NCI-H2227 (cell line): ENCODE results near the gene LRCH1.

Experiments used
- DNase-seq: peaks from one replicate; lab custom pipeline; 2025; ENCODE audit not compliant: unreplicated experiment; lab: John Stamatoyannopoulos, UW

LRCH1 gene

DNA sequence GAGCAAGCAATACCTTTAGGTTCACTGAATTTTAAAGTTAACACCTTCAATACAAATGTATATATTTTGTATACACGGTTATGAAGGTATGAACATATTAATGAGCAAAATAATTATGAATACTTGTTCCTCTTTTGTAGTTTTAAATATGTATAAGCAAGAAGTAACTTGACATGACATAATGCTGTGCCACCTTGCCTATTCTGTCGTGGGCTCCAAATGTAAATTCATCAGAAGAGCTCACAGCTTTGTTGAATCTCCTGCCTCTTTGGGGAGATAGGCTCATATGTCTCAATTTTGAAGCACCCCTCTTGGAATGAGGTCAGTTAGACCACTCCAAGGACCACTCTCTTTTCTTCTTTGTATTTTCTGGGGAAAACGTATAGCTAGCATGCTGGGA lies 59.3 kb downstream of the LRCH1 start:
- DNase-seq, result no peak

- no peak for DNase-seq
Measured at GRCh38 chr13:46613409-46614049, 60.6 kb downstream of the LRCH1 start.

- no peak for DNase-seq
Measured at GRCh38 chr13:46614582-46614981, 61.6 kb downstream of the LRCH1 start.

GRCh38 chr13:46615888-46616531 lies 63.0 kb downstream of the LRCH1 start:
- DNase-seq, result no peak

GRCh38 chr13:46617229-46617721 lies 64.3 kb downstream of the LRCH1 start:
- DNase-seq, result no peak

- no peak for DNase-seq
Measured at GRCh38 chr13:46617885-46618284, 64.9 kb downstream of the LRCH1 start.

DNA sequence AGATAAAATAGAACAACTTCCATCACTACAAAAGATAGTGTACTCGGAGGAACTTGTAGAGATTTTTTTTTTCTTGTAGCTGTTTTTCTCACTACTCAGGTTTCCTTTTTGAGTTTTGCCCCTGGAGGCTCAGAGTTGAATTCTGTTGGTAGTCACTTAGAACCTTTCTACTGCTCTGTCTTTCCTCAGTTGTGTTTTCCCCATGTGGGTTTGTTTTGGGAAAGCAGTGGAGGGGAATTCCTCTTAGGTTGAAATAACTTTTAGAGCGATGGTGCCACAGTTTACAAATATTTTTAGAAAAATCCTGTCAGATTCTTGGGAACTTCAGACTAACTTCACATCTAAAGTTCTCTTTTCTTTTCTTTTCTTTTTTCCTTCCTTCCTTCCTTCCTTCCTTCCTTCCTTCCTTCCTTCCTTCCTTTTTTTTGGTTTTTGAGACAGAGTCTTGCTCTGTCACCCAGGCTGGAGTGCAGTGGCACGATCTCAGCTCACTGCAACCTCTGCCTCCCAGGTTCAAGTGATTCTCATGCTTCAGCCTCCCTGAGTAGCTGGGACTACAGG lies 65.8 kb downstream of the LRCH1 start:
- DNase-seq, result no peak

DNA sequence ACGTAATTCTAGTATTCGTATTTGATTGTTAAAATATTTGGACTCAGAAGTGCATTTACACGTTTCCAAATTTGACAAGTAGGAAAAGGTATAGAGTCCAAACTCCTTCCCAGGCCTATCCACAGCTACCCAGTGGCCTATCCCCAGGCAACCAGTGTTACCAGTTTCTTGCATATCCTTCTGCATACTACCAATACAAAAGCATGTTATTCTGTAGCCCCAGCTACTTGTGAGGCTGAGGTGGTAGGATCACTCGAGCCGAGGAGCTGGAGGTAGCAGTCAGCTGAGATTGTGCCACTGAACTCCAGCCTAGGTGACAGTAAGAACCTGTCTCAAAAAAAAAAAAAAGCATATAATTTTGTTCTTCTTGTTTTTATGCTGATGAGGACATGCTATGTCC lies 67.1 kb downstream of the LRCH1 start:
- DNase-seq, result no peak

DNA sequence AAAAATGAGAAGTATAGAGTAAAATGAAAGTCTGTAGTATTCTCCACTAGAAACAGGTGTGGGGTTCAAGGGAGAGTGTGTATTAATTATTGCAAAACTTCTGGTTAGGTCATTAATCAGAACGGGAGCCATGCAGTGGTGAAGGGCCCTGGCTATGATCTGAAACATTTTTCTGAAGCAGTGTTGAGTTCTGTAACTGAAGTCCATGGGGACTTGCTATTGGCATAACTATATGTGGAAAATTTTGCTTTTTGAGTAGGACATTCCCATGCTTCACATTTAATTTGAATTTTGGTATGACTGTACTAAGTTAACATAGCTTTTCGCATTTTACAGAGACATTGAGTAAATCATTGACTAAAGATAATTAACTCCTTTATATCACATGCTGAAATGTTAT lies 67.5 kb downstream of the LRCH1 start:
- no peak for DNase-seq

DNA sequence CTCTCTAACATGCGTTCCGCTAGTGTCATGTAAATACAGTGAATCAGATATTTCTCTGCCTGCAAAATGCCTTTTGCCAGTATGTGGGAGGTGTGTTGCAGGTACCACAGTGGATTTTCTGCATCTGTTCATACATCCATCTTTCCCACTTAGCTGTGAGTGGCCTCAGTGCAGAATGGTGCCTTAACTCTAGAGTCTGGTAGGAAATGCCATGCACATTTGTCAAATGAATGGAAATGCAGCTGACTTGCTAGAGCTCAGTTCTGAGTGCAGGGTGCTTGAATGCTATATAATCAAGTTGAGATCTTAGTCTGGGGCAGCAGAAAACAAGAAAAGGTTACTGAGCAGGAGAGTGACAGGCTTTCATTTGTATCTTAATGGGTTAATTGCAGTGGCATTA lies 68.2 kb downstream of the LRCH1 start:
- peak; percentile 0 for DNase-seq

GRCh38 chr13:46621792-46622629 lies 69.0 kb downstream of the LRCH1 start:
- no peak for DNase-seq

DNA sequence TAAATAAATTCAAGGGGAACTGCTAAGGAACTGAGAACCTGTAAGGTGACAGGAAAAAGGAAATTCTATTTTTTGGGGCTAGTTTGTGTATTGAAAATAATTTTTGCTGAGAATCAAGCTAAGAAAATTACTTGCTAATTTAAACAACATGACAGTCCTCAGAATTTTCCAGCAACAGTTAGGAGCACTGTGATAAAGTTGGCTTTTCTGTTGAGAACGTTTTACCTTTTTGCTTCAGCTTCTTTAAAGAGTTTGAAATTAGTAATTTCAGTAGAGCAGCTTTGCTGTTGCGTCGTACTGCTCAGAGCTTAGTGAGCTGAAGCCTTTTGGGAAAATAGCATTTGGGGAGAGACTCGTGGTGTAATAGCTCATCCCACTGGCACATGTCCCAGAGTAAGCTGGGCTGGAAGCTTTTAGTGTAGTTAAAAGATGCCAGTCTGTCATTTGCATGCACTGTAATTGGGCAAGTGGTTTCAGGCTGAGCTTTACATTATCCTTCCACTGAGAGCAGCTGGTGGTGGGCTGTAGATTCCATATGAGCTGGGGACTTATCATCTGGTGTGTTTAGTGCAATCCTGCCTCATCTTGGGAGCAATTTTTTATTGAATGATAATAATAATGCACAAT lies 69.8 kb downstream of the LRCH1 start:
- no peak for DNase-seq

DNA sequence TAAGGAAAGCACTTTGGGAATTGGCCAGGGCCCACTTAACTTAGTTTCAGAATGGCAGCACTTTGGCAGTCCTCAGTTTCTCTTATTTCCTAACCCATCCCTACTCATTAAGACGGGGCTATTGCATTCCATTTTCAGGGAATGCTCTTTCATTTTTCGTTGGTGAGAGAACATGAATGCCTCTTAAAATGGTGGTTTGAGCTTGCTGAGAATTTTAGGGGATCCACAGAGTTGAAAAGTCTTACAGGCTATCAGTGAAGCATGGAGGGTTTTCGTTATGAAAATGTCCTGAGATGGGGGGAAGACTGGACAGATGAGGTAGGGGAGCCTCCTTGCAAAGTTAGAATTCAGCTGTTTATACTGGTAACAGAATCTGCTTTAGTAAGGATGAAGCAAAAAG lies 71.4 kb downstream of the LRCH1 start:
- DNase-seq, result no peak

DNA sequence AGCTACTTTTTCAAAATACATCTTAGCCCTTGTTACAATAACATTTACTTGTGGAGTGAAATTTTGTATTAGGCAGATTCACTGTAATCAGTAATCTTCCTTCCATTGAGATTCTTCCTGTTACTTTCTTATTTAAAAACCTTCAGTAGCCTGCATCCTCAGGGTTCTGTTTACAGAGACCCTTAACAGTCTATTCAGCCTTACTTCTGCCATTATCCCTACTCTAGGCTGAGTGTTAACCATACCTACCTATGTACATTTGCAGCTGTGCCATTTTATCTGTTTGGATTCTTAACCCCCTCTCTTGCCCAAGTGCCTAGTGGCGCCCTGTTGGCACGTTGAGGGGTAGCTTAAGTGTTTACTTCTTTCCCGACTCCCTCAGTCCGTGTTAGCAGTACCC lies 71.9 kb downstream of the LRCH1 start:
- no peak for DNase-seq

GRCh38 chr13:46627462-46627861 lies 74.5 kb downstream of the LRCH1 start:
- no peak for DNase-seq

- no peak for DNase-seq
Measured at GRCh38 chr13:46628622-46629365, 75.8 kb downstream of the LRCH1 start.

GRCh38 chr13:46629811-46630413 lies 76.9 kb downstream of the LRCH1 start:
- DNase-seq, result no peak

GRCh38 chr13:46630431-46631178 lies 77.6 kb downstream of the LRCH1 start:
- no peak for DNase-seq

DNA sequence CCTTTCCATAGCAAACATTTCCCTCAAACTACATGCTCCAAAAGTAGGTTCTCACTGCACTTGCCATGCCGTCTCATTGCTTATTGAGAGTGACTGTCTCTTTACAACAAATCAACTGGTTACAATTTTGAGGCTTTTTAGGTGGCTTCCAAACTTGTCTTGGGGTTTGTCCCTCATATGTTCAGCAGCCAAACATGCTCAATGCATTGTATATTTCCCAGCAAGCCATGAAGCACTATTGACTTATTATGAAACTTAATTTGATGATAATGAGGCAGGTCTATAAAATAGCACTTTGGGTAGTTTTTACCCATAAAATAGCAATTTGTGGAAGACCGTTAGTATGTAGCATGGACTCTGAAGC lies 78.2 kb downstream of the LRCH1 start:
- no peak for DNase-seq
